Calu3 (cell line): ENCODE measurements around the gene ANKS1A. TPM values are rescaled to one million over a fixed set of nuclear protein-coding genes. Genes with fewer than 3 reads are reported as not detected.

Source experiments
- BruUV-seq: library from RNA; stranded (reverse); fragments of 400-500 nt; replicated peaks from 2 replicates; lab custom pipeline; 2021; lab: Mats Ljungman, UMichigan
- CTCF ChIA-PET: fragments of 300-600 bp; sonication (Branson Sonifier 250); formaldehyde crosslinking; loops from one replicate; lab custom pipeline; 2022; ENCODE audit warnings: antibody characterized with exemption; lab: Charles Lee
- DNase-seq: peaks from one replicate; pipeline ENCODE4 v3.0.0; 2022
- H3K27ac Mint-ChIP-seq: one replicate; pipeline ENCODE4 v1.8.0; 2022; ENCODE audit warnings: mixed read lengths; ENCODE audit not compliant: unreplicated experiment
- H3K27me3 Mint-ChIP-seq: one replicate; pipeline ENCODE4 v1.8.0; 2022; ENCODE audit warnings: mixed read lengths; ENCODE audit not compliant: unreplicated experiment
- H3K36me3 Mint-ChIP-seq: one replicate; pipeline ENCODE4 v1.8.0; 2022; ENCODE audit warnings: mild to moderate bottlenecking, moderate library complexity, mixed read lengths; ENCODE audit not compliant: insufficient read depth, unreplicated experiment
- H3K4me1 Mint-ChIP-seq: one replicate; pipeline ENCODE4 v1.8.0; 2022; ENCODE audit warnings: mild to moderate bottlenecking, low read depth, mixed read lengths; ENCODE audit not compliant: unreplicated experiment
- H3K4me3 Mint-ChIP-seq: one replicate; pipeline ENCODE4 v1.8.0; 2022; ENCODE audit warnings: mild to moderate bottlenecking, low read depth, moderate library complexity, mixed read lengths; ENCODE audit not compliant: unreplicated experiment
- H3K9me3 Mint-ChIP-seq: one replicate; pipeline ENCODE4 v1.8.0; 2022; ENCODE audit warnings: low read depth, mixed read lengths; ENCODE audit not compliant: unreplicated experiment
- CTCF ChIP-seq: fragments of 200-600 bp; IDR thresholded peaks from one replicate; pipeline ENCODE4 v1.8.0; 2022; ENCODE audit warnings: antibody characterized with exemption; ENCODE audit not compliant: unreplicated experiment
- intact Hi-C: fragments of 100-400 bp; cut with micrococcal nuclease; formaldehyde crosslinking; loops from one replicate; pipeline ENCODE4 v1.10.0; 2022; ENCODE audit not compliant: unreplicated experiment
- total RNA-seq: library from RNA; stranded (reverse); gene quantifications from 2 replicates; pipeline ENCODE4 v1.2.3, GENCODE V29; 2022

ANKS1A gene
- total RNA-seq, 1 experiment from 2014 or later: 60.3 TPM

DNA sequence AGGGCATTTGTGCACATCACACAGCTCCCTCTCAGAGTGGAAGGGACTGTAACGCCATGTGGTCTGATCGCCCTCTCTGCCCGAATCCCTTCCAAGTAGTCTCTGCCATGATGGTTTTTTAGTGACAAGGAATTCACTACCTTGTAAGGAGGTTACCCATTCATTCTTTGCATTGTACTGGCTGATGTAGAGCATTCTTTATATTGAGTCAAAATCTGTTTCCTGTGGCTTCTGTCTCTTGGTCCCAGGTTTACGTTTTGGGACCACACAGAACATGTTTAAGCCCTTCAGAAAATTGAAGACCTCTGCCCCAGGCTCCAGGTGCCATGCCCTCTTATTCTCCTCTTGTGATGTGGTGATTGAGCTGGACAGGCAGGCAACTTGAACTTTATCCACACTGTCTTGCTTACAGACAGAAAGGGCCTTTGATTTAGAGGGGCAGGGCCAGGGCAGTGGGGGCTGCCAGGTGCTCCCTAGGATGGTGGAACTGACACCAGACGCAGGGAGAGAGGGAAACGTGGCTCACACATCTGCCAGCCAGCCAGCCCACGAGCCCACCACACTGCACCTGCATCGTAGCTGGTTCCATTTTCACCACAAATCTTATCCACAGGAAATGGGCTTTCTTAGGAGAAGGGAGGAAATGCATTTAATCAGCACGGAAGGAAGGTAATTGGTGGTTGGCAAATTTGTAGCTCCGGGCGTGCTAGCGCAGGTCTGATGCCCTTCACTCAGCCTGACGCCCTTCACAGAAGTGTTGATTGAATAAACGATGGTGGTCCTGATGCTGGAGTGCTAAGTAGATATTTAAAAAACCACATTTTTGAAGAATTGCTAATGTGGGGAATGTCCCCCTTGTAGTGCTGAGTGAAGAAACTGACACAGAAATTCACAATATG is 173.9 kb downstream of the ANKS1A start:
- peaks cover 9% of the 10 kb centered on the region for H3K36me3 Mint-ChIP-seq

GRCh38 chr6:35063701-35064280 is 174.7 kb downstream of the ANKS1A start:
- H3K27ac Mint-ChIP-seq: peak overlapping the region; percentile 24
- intact Hi-C loops: no loop called here
- CTCF ChIA-PET: no interaction called here
- no peak for DNase-seq
- no TSS peak for BruUV-seq
- no peaks in the 10 kb centered on the region for H3K9me3 Mint-ChIP-seq
- no peaks in the 10 kb centered on the region for H3K4me1 Mint-ChIP-seq
- no peak for TF ChIP-seq CTCF
- H3K36me3 Mint-ChIP-seq: peaks cover 9% of the 10 kb centered on the region
- H3K27me3 Mint-ChIP-seq: no peaks in the 10 kb centered on the region
- H3K4me3 Mint-ChIP-seq: no peak overlapping the region

More for the DNA sequence above, 173.9 kb downstream of the ANKS1A start:
- no TSS peak for BruUV-seq
- CTCF ChIA-PET: no interaction called here
- no peak for TF ChIP-seq CTCF
- intact Hi-C loops: no loop called here
- no peak for DNase-seq
- no peaks in the 10 kb centered on the region for H3K27me3 Mint-ChIP-seq
- H3K27ac Mint-ChIP-seq: no peak overlapping the region
- no peaks in the 10 kb centered on the region for H3K9me3 Mint-ChIP-seq
- H3K4me3 Mint-ChIP-seq: no peak overlapping the region
- H3K4me1 Mint-ChIP-seq: no peaks in the 10 kb centered on the region

GRCh38 chr6:35064290-35064689 is 175.2 kb downstream of the ANKS1A start:
- CTCF ChIA-PET: no interaction called here
- no peaks in the 10 kb centered on the region for H3K4me1 Mint-ChIP-seq
- no peak overlapping the region for H3K4me3 Mint-ChIP-seq
- TF ChIP-seq CTCF: no peak
- H3K36me3 Mint-ChIP-seq: peaks cover 9% of the 10 kb centered on the region
- no peaks in the 10 kb centered on the region for H3K27me3 Mint-ChIP-seq
- BruUV-seq: no TSS peak
- no peaks in the 10 kb centered on the region for H3K9me3 Mint-ChIP-seq
- intact Hi-C loops: no loop called here
- no peak for DNase-seq
- H3K27ac Mint-ChIP-seq: peak overlapping the region; percentile 24

- no peaks in the 10 kb centered on the region for H3K4me1 Mint-ChIP-seq
- no peak overlapping the region for H3K27ac Mint-ChIP-seq
- no peaks in the 10 kb centered on the region for H3K27me3 Mint-ChIP-seq
- peaks cover 9% of the 10 kb centered on the region for H3K36me3 Mint-ChIP-seq
- CTCF ChIA-PET: interaction anchor here (0.6 to 0.7 kb wide), 2 partner anchors 12 to 18 kb away, joined by 4 to 5 read pairs; no protein-coding TSS in a partner anchor
- no peaks in the 10 kb centered on the region for H3K9me3 Mint-ChIP-seq
- no peak for TF ChIP-seq CTCF
- no peak overlapping the region for H3K4me3 Mint-ChIP-seq
- intact Hi-C loops: no loop called here
- no TSS peak for BruUV-seq
- no peak for DNase-seq
These were observed 175.8 kb downstream of the ANKS1A start for GRCh38 chr6:35064757-35065440.
